Trophoblast cell (in vitro differentiated cells and primary cell): Measurements from ENCODE around the gene RGS4.

Experiments
- DNase-seq, 2 donors: peaks; one replicate each; pipeline ENCODE4 v3.0.0-alpha.2; 2016
- H2AFZ ChIP-seq: 2 replicates; pipeline ENCODE4 v1.6.1; 2013; ENCODE audit warnings: low read length, moderate library complexity, mild to moderate bottlenecking; ENCODE audit not compliant: insufficient read depth, poor library complexity
- H2AK5ac ChIP-seq: 2 replicates; pipeline ENCODE4 v1.6.1; 2013; ENCODE audit warnings: mild to moderate bottlenecking, low read length
- H2BK120ac ChIP-seq: 2 replicates; pipeline ENCODE4 v1.6.1; 2013; ENCODE audit warnings: low read length, mild to moderate bottlenecking, moderate library complexity; ENCODE audit not compliant: insufficient read depth, poor library complexity
- H2BK12ac ChIP-seq: 2 replicates; pipeline ENCODE4 v1.6.1; 2013; ENCODE audit warnings: mild to moderate bottlenecking, low read length, moderate library complexity
- H2BK5ac ChIP-seq: 2 replicates; pipeline ENCODE4 v1.6.1; 2013; ENCODE audit warnings: low read length, low read depth, moderate library complexity, mild to moderate bottlenecking; ENCODE audit not compliant: poor library complexity
- H3K14ac ChIP-seq: 2 replicates; pipeline ENCODE4 v1.6.1; 2013; ENCODE audit warnings: mild to moderate bottlenecking, low read length
- H3K18ac ChIP-seq: 2 replicates; pipeline ENCODE4 v1.6.1; 2013; ENCODE audit warnings: mild to moderate bottlenecking, low read length
- H3K23ac ChIP-seq: 2 replicates; pipeline ENCODE4 v1.6.1; 2013; ENCODE audit warnings: low read length
- H3K27ac ChIP-seq: 2 replicates; pipeline ENCODE4 v1.5.1; 2013; ENCODE audit warnings: low read depth, mild to moderate bottlenecking, inconsistent platforms, low read length, moderate library complexity
- H3K27me3 ChIP-seq: 2 replicates; pipeline ENCODE4 v1.6.1; 2013; ENCODE audit warnings: inconsistent platforms, mild to moderate bottlenecking, low read length, moderate library complexity; ENCODE audit not compliant: insufficient read depth
- H3K36me3 ChIP-seq, 2 experiments: 1 replicate in 1 of 2; 2 replicates in 1 of 2; pipeline ENCODE4 v1.6.1; 2013; ENCODE audit warnings: low read length in 2 of 2, mild to moderate bottlenecking in 2 of 2, moderate library complexity in 1 of 2; ENCODE audit not compliant: insufficient read depth in 2 of 2, control insufficient read depth in 1 of 2
- H3K4ac ChIP-seq: 2 replicates; pipeline ENCODE4 v1.6.1; 2013; ENCODE audit warnings: low read depth, mild to moderate bottlenecking, low read length, moderate library complexity
- H3K4me1 ChIP-seq, 2 experiments: 1 replicate in 1 of 2; 2 replicates in 1 of 2; pipeline ENCODE4 v1.6.1; 2013; ENCODE audit warnings: low read length in 2 of 2, mild to moderate bottlenecking in 2 of 2, moderate library complexity in 1 of 2; ENCODE audit not compliant: insufficient read depth in 2 of 2, control insufficient read depth in 1 of 2
- H3K4me2 ChIP-seq: 2 replicates; pipeline ENCODE4 v1.6.1; 2013; ENCODE audit warnings: inconsistent platforms, mild to moderate bottlenecking, low read length, moderate library complexity
- H3K4me3 ChIP-seq: 2 replicates; pipeline ENCODE4 v1.5.1; 2013; ENCODE audit warnings: mild to moderate bottlenecking, low read depth, low read length, inconsistent platforms
- H3K79me1 ChIP-seq: one replicate; pipeline ENCODE4 v1.6.1; 2013; ENCODE audit warnings: low read length
- H3K79me2 ChIP-seq: 2 replicates; pipeline ENCODE4 v1.6.1; 2013; ENCODE audit warnings: low read length, mild to moderate bottlenecking; ENCODE audit not compliant: control insufficient read depth, insufficient read depth, poor library complexity
- H3K9ac ChIP-seq: 2 replicates; pipeline ENCODE4 v1.6.1; 2013; ENCODE audit warnings: mild to moderate bottlenecking, low read length
- H3K9me3 ChIP-seq: 2 replicates; pipeline ENCODE4 v1.6.1; 2013; ENCODE audit warnings: low read depth, mild to moderate bottlenecking, control low read depth, inconsistent platforms, low read length; ENCODE audit not compliant: insufficient read depth
- H4K12ac ChIP-seq: 2 replicates; pipeline ENCODE4 v1.6.1; 2013; ENCODE audit warnings: low read depth, mild to moderate bottlenecking, low read length, moderate library complexity
- H4K8ac ChIP-seq: 2 replicates; pipeline ENCODE4 v1.6.1; 2013; ENCODE audit warnings: low read depth, mild to moderate bottlenecking, low read length, moderate library complexity
- H4K91ac ChIP-seq: one replicate; pipeline ENCODE4 v1.6.1; 2013; ENCODE audit warnings: low read depth, mild to moderate bottlenecking, low read length, moderate library complexity
- WGBS: extraction: QIAGEN DNeasy Blood & Tissue Kit; methylation state at CpG from one replicate; pipeline ENCODE4 v1.1.7; 2013; ENCODE audit warnings: missing lambda C conversion rate; ENCODE audit not compliant: insufficient read length, insufficient coverage; ENCODE audit errors: extremely low coverage; 5-methylcytosine and 5-hydroxymethylcytosine counted together

The RGS4 gene

DNA sequence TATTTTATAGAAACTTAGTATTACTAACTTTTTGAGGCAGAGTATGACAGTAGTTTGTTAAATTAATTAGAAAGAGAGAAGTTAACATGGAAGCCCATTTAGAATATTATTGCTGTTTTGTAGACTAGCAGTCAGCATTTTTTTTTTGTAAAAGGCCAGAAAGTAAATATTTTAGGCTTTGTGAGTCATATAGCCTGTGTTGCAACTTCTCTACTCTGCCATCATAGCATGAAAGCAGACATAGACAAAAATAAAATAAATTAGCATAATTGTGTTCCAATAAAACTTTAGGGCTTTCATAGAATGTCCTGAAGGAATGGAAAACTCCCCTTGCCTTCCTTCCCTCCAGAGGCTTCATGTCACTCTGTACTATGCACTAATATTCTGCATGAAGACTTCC lies 12.3 kb upstream of the RGS4 start:
- no peak overlapping the region for H3K9ac ChIP-seq
- H3K14ac ChIP-seq, result no peak overlapping the region
- no peak overlapping the region for H4K12ac ChIP-seq
- no peaks in the 10 kb centered on the region for H3K36me3 ChIP-seq
- H3K23ac ChIP-seq, result no peak overlapping the region
- H3K4me2 ChIP-seq, result no peak overlapping the region
- H2BK120ac ChIP-seq, result no peak overlapping the region
- H3K9me3 ChIP-seq, result no peaks in the 10 kb centered on the region
- no peaks in the 10 kb centered on the region for H3K27me3 ChIP-seq
- H2AFZ ChIP-seq, result no peak overlapping the region
- H3K4me3 ChIP-seq, result no peak overlapping the region
- H3K27ac ChIP-seq, result no peak overlapping the region
- H3K4ac ChIP-seq, result no peak overlapping the region
- H4K91ac ChIP-seq, result no peak overlapping the region
- peak in 1 of 2 donors; percentile 35 for DNase-seq
- no peak overlapping the region for H3K18ac ChIP-seq
- no peak overlapping the region for H2BK5ac ChIP-seq
- H4K8ac ChIP-seq, result no peak overlapping the region
- H2BK12ac ChIP-seq, result no peak overlapping the region
- no peaks in the 10 kb centered on the region for H3K79me2 ChIP-seq
- no peak overlapping the region for H2AK5ac ChIP-seq
- H3K79me1 ChIP-seq, result no peaks in the 10 kb centered on the region
- peaks cover 0 to 3% of the 10 kb centered on the region in 2 experiments for H3K4me1 ChIP-seq

DNA sequence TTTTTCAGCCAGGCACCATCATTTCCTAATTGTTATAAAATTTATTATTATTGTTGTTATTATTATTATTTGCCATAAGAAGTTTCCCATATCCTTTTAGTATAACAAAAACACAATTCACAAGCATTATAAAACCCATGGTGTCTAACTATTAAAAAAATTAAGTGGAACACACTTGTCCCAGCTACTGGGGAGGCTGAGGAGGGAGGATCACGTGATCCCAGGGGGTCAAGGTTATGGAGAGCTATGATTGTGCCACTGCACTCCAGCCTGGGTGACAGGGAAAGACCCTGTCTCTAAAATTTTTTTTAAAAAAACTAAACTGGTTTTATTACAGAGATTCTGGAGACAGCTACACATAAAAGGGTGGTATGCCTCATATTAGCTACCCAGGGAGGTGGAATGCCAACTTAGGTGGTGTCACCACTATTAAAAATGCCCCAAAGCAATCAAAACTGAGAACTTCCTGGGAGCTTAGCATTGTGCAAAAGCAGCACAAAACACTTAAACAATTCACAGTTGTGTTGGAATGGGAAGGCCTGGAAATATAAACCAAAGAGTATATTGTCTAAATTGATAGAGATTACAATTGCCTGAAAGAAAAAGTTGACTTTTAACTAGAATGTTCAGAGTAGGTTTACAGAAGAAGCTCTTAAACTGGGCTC lies 8.7 kb upstream of the RGS4 start:
- H3K4me1 ChIP-seq, result no peaks in the 10 kb centered on the region
- no peak overlapping the region for H4K8ac ChIP-seq
- H3K27ac ChIP-seq, result no peak overlapping the region
- DNase-seq, result no peak
- no peak overlapping the region for H2BK12ac ChIP-seq
- H3K36me3 ChIP-seq, result no peaks in the 10 kb centered on the region
- H2AK5ac ChIP-seq, result no peak overlapping the region
- no peak overlapping the region for H2BK120ac ChIP-seq
- no peaks in the 10 kb centered on the region for H3K27me3 ChIP-seq
- H3K23ac ChIP-seq, result no peak overlapping the region
- H4K91ac ChIP-seq, result no peak overlapping the region
- H4K12ac ChIP-seq, result no peak overlapping the region
- H3K9ac ChIP-seq, result no peak overlapping the region
- no peaks in the 10 kb centered on the region for H3K79me2 ChIP-seq
- no peak overlapping the region for H3K4me2 ChIP-seq
- no peak overlapping the region for H2BK5ac ChIP-seq
- no peak overlapping the region for H3K4ac ChIP-seq
- no CpG with 5 or more reads among the region's 1 CpG for WGBS
- no peaks in the 10 kb centered on the region for H3K79me1 ChIP-seq
- no peak overlapping the region for H3K4me3 ChIP-seq
- no peak overlapping the region for H3K14ac ChIP-seq
- H2AFZ ChIP-seq, result no peak overlapping the region
- no peak overlapping the region for H3K18ac ChIP-seq
- no peaks in the 10 kb centered on the region for H3K9me3 ChIP-seq

DNA sequence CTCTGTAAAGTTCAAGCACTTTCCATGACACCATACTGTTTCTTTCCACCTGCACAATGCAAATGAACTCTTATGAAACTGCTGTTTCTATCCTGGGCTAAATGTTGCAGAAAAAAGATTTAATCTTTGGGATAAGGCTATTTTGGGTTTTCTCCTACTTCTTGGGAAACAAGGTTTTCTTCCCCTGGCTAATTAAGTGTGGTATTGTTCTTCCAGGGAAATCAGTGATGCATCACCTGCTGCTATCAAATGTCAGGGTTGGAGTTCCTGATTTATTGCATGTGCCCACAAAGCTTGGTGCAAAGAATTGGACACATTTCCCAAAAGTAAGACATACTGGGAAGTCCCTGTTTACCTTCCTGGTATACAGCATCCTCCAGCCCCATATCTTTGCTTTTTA lies 6.0 kb upstream of the RGS4 start:
- H4K8ac ChIP-seq, result no peak overlapping the region
- H2AK5ac ChIP-seq, result no peak overlapping the region
- no peak overlapping the region for H3K4me3 ChIP-seq
- no peak overlapping the region for H3K14ac ChIP-seq
- no peak overlapping the region for H2AFZ ChIP-seq
- H3K79me1 ChIP-seq, result no peaks in the 10 kb centered on the region
- no peak overlapping the region for H2BK12ac ChIP-seq
- no peak overlapping the region for H3K27ac ChIP-seq
- no peak overlapping the region for H3K9ac ChIP-seq
- H3K9me3 ChIP-seq, result no peaks in the 10 kb centered on the region
- no peak overlapping the region for H3K4me2 ChIP-seq
- H2BK120ac ChIP-seq, result no peak overlapping the region
- H4K12ac ChIP-seq, result no peak overlapping the region
- no peak overlapping the region for H4K91ac ChIP-seq
- no peak for DNase-seq
- no peak overlapping the region for H3K4ac ChIP-seq
- H3K79me2 ChIP-seq, result no peaks in the 10 kb centered on the region
- H3K18ac ChIP-seq, result no peak overlapping the region
- no peaks in the 10 kb centered on the region for H3K4me1 ChIP-seq
- H3K36me3 ChIP-seq, result no peaks in the 10 kb centered on the region
- H3K23ac ChIP-seq, result no peak overlapping the region
- H3K27me3 ChIP-seq, result no peaks in the 10 kb centered on the region
- no peak overlapping the region for H2BK5ac ChIP-seq

DNA sequence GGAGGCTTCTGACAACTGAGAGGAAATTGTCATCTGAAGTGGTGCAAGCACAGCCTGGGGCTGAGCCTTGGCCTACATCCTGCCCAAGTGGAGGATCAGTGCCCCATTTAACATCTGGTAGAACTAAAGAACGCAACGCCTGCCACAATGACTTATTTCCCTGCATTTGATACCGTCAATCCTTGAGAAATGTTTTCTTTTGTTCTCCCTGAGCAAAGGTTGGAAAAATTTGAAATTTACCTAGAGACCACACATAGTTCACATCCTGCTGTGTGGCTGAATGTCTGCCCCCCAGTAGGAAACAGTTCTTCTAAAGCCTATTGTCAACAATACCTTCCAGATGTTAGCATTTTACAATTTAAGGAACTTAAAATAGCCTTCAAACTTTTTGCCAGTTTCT lies 5.6 kb upstream of the RGS4 start:
- DNase-seq, result no peak

More for the DNA sequence above, 5.6 kb upstream of the RGS4 start:
- no peaks in the 10 kb centered on the region for H3K9me3 ChIP-seq
- H3K4me1 ChIP-seq, result no peaks in the 10 kb centered on the region
- H3K27ac ChIP-seq, result no peak overlapping the region
- no peak overlapping the region for H3K4me3 ChIP-seq
- no peak overlapping the region for H2BK120ac ChIP-seq
- no peaks in the 10 kb centered on the region for H3K79me2 ChIP-seq
- WGBS, result no CpG with 5 or more reads among the region's 3 CpGs
- no peak overlapping the region for H3K4ac ChIP-seq
- no peak overlapping the region for H2AFZ ChIP-seq
- H3K36me3 ChIP-seq, result no peaks in the 10 kb centered on the region
- no peak overlapping the region for H2BK12ac ChIP-seq
- H2AK5ac ChIP-seq, result no peak overlapping the region
- no peak overlapping the region for H2BK5ac ChIP-seq
- no peak overlapping the region for H3K18ac ChIP-seq
- H3K9ac ChIP-seq, result no peak overlapping the region
- no peak overlapping the region for H4K8ac ChIP-seq
- H3K14ac ChIP-seq, result no peak overlapping the region
- H3K23ac ChIP-seq, result no peak overlapping the region
- no peak overlapping the region for H4K91ac ChIP-seq
- no peaks in the 10 kb centered on the region for H3K79me1 ChIP-seq
- H3K27me3 ChIP-seq, result no peaks in the 10 kb centered on the region
- no peak overlapping the region for H3K4me2 ChIP-seq
- H4K12ac ChIP-seq, result no peak overlapping the region
